HepG2 (cell line): ENCODE measurements around the gene ITSN2. TPM values are rescaled to one million over a fixed set of nuclear protein-coding genes. Genes with fewer than 3 reads are reported as not detected.

Source experiments
- ATAC-seq: fragments of 200-7000 bp; cut with Tn5 transposase; 3 replicates; pipeline ENCODE4 v1.9.1; 2020; ENCODE audit warnings: mild to moderate bottlenecking, moderate library complexity
- BruUV-seq: library from RNA; stranded (reverse); fragments of 400-500 nt; replicated peaks from 2 replicates; lab custom pipeline; 2021; lab: Mats Ljungman, UMichigan
- CTCF ChIA-PET: fragments of 300-600 bp; formaldehyde crosslinking; extraction: SDS; loops from one replicate; lab custom pipeline; 2021; ENCODE audit warnings: low total read pairs, inconsistent platforms, low intra/inter-chr PET ratio; lab: Yijun Ruan, JAX
- POLR2A ChIA-PET: fragments of 350-600 bp; sonication (Branson Sonifier 250); formaldehyde crosslinking; loops from one replicate; lab custom pipeline; 2020; ENCODE audit warnings: antibody characterized with exemption, inconsistent platforms; lab: Yijun Ruan, JAX
- DNase-seq: peaks from one replicate; pipeline ENCODE4 v3.0.0-alpha.2; 2015; ENCODE audit warnings: low spot score
- FAIRE-seq: peaks from 3 replicates; lab custom pipeline; 2011; peaks lifted over from hg19 to GRCh38; lab: Jason Lieb, UNC
- H2AFZ ChIP-seq: one replicate; pipeline ENCODE4 v1.6.1; 2011; ENCODE audit warnings: low read length, inconsistent platforms
- H3K27ac ChIP-seq: fragments of 300-600 bp; 3 replicates; pipeline ENCODE4 v1.8.0; 2011; ENCODE audit warnings: mixed run types, mild to moderate bottlenecking, mixed read lengths, low read length, inconsistent platforms; ENCODE audit not compliant: insufficient read depth; ENCODE audit errors: extremely low read length
- H3K27me3 ChIP-seq, 2 experiments: fragments of 200-600 bp in 1 of 2; 2 replicates in 1 of 2; 3 replicates in 1 of 2; pipeline versions ENCODE4 v1.6.0 to v1.8.0; 2011; ENCODE audit warnings: low read length in 2 of 2, mild to moderate bottlenecking in 2 of 2, moderate library complexity in 2 of 2, inconsistent platforms in 1 of 2; ENCODE audit not compliant: insufficient read depth in 2 of 2, control insufficient read depth in 1 of 2
- H3K36me3 ChIP-seq, 2 experiments: fragments of 200-600 bp in 1 of 2; replicated peaks in 1 of 2; 2 replicates in 1 of 2; 3 replicates in 1 of 2; pipeline versions ENCODE4 v1.5.1 to v1.8.0; 2011; ENCODE audit warnings: low read length in 2 of 2, inconsistent platforms in 1 of 2; ENCODE audit not compliant: insufficient read depth in 2 of 2, control insufficient read depth in 1 of 2
- H3K4me1 ChIP-seq: 2 replicates; pipeline ENCODE4 v1.5.1; 2012; ENCODE audit warnings: low read length, inconsistent platforms; ENCODE audit not compliant: insufficient read depth
- H3K4me2 ChIP-seq: 2 replicates; pipeline ENCODE4 v1.6.0; 2011; ENCODE audit warnings: low read depth, low read length, inconsistent platforms
- H3K4me3 ChIP-seq, 3 experiments: fragments of 200-600 bp in 1 of 3; sonication (generic), shearing (Covaris generic) in 1 of 3; replicated peaks in 1 of 3; 2 replicates each; pipeline ENCODE4 v1.5.1; 2011 to 2016; ENCODE audit warnings: low read length in 3 of 3, inconsistent platforms in 2 of 3, low read depth in 2 of 3, mild to moderate bottlenecking in 2 of 3, control low read depth in 1 of 3, mixed read lengths in 1 of 3; ENCODE audit not compliant: insufficient read depth in 1 of 3
- H3K79me2 ChIP-seq: one replicate; pipeline ENCODE4 v1.6.1; 2011; ENCODE audit warnings: low read length, inconsistent platforms; ENCODE audit not compliant: insufficient read depth
- H3K9ac ChIP-seq: 2 replicates; pipeline ENCODE4 v1.6.0; 2011; ENCODE audit warnings: mild to moderate bottlenecking, low read depth, low read length, inconsistent platforms; ENCODE audit not compliant: insufficient read depth
- H3K9me3 ChIP-seq: 2 replicates; pipeline ENCODE4 v1.5.1; 2012; ENCODE audit warnings: mild to moderate bottlenecking, low read length
- H4K20me1 ChIP-seq: 2 replicates; pipeline ENCODE4 v1.6.0; 2011; ENCODE audit warnings: inconsistent platforms, mild to moderate bottlenecking, low read length, moderate library complexity; ENCODE audit not compliant: insufficient read depth
- ARID2 ChIP-seq: sonication (generic); formaldehyde crosslinking; IDR thresholded peaks from 2 replicates; pipeline ENCODE4 v1.8.1; 2022; ENCODE audit warnings: mild to moderate bottlenecking, missing genetic modification reagents, borderline replicate concordance
- ETV5 ChIP-seq: IDR thresholded peaks from 2 replicates; pipeline ENCODE4 v1.6.1; 2018; ENCODE audit warnings: missing biosample characterization, missing genetic modification reagents, inconsistent platforms, borderline replicate concordance
- FOXA1 ChIP-seq, 2 experiments: fragments of 450-650 bp in 1 of 2; sonication (generic) in 1 of 2; formaldehyde crosslinking in 1 of 2; IDR thresholded peaks; 2 replicates each; pipeline versions ENCODE4 v1.4.0 to v1.6.1; 2016 to 2020; ENCODE audit warnings: missing genetic modification reagents in 1 of 2
- KDM4B ChIP-seq: sonication (generic); formaldehyde crosslinking; IDR thresholded peaks from 2 replicates; pipeline ENCODE4 v1.4.0; 2020; ENCODE audit warnings: missing genetic modification reagents
- KLF11 ChIP-seq: IDR thresholded peaks from 2 replicates; pipeline ENCODE4 v1.6.1; 2016; ENCODE audit warnings: missing compliant biosample characterization
- LCORL ChIP-seq, 2 experiments: fragments of 450-650 bp in 1 of 2; sonication (generic) in 1 of 2; formaldehyde crosslinking in 1 of 2; IDR thresholded peaks; 2 replicates each; pipeline versions ENCODE4 v1.5.0 to v1.6.1; 2017 to 2020; ENCODE audit warnings: antibody characterized with exemption in 1 of 2, missing genetic modification reagents in 1 of 2
- MLX ChIP-seq: IDR thresholded peaks from 2 replicates; pipeline ENCODE4 v1.6.1; 2016
- NR1H2 ChIP-seq: sonication (generic); formaldehyde crosslinking; IDR thresholded peaks from 2 replicates; pipeline ENCODE4 v1.8.1; 2022; ENCODE audit warnings: low read depth, missing genetic modification reagents, borderline replicate concordance
- SMARCC2 ChIP-seq: fragments of 450-650 bp; IDR thresholded peaks from 2 replicates; pipeline ENCODE4 v1.6.1; 2017; ENCODE audit warnings: antibody characterized with exemption, mild to moderate bottlenecking
- TEAD3 ChIP-seq: optimal IDR thresholded peaks from 2 replicates; pipeline ENCODE3; 2016; ENCODE audit warnings: borderline replicate concordance
- XRCC5 ChIP-seq: fragments of 200-400 bp; formaldehyde crosslinking; optimal IDR thresholded peaks from 2 replicates; pipeline ENCODE3; 2017; ENCODE audit warnings: mild to moderate bottlenecking, low read length
- ZFX ChIP-seq: sonication (generic); formaldehyde crosslinking; IDR thresholded peaks from 2 replicates; pipeline ENCODE4 v1.4.0; 2020; ENCODE audit warnings: mild to moderate bottlenecking, low read depth, missing genetic modification reagents, moderate library complexity
- ZNF224 ChIP-seq: sonication (generic); formaldehyde crosslinking; IDR thresholded peaks from 2 replicates; pipeline ENCODE4 v1.5.0; 2020; ENCODE audit warnings: mild to moderate bottlenecking, missing genetic modification reagents
- ZNF225 ChIP-seq: sonication (generic); formaldehyde crosslinking; IDR thresholded peaks from 2 replicates; pipeline ENCODE4 v1.4.0; 2020; ENCODE audit warnings: mild to moderate bottlenecking, missing genetic modification reagents
- ZNF292 ChIP-seq: sonication (generic); formaldehyde crosslinking; IDR thresholded peaks from 2 replicates; pipeline ENCODE4 v1.8.1; 2022; ENCODE audit warnings: mild to moderate bottlenecking, low read depth, missing genetic modification reagents, borderline replicate concordance
- ZNF747 ChIP-seq: sonication (generic); formaldehyde crosslinking; IDR thresholded peaks from 2 replicates; pipeline ENCODE4 v1.8.1; 2023; ENCODE audit warnings: missing genetic modification reagents, mild to moderate bottlenecking, borderline replicate concordance
- ZNF749 ChIP-seq: sonication (generic); formaldehyde crosslinking; IDR thresholded peaks from 2 replicates; pipeline ENCODE4 v1.8.0; 2022; ENCODE audit warnings: mild to moderate bottlenecking, missing genetic modification reagents, moderate library complexity, borderline replicate concordance
- ZNF816 ChIP-seq: sonication (generic); formaldehyde crosslinking; IDR thresholded peaks from 2 replicates; pipeline ENCODE4 v1.8.0; 2022; ENCODE audit warnings: missing genetic modification reagents, mild to moderate bottlenecking, borderline replicate concordance
- ZNF841 ChIP-seq: sonication (generic); formaldehyde crosslinking; IDR thresholded peaks from 2 replicates; pipeline ENCODE4 v1.8.1; 2023; ENCODE audit warnings: missing genetic modification reagents, borderline replicate concordance
- ZSCAN20 ChIP-seq: sonication (generic); formaldehyde crosslinking; IDR thresholded peaks from 2 replicates; pipeline ENCODE4 v1.4.0; 2020; ENCODE audit warnings: missing genetic modification reagents, mild to moderate bottlenecking, borderline replicate concordance
- ZXDC ChIP-seq: sonication (generic); formaldehyde crosslinking; IDR thresholded peaks from 2 replicates; pipeline ENCODE4 v1.5.0; 2020; ENCODE audit warnings: mild to moderate bottlenecking, missing genetic modification reagents
- WGBS: methylation state at CpG from one replicate; pipeline ENCODE4 v1.1.6; 2017; ENCODE audit warnings: low lambda C conversion rate; 5-methylcytosine and 5-hydroxymethylcytosine counted together
- in situ Hi-C: cut with HindIII; loops from 2 replicates; pipeline ENCODE4 v1.10.0; 2017; ENCODE audit warnings: low pct_unique_long_range_greater_than_20kb; ENCODE audit not compliant: extremely low pct_ligation_motif_present
- intact Hi-C: fragments of 100-400 bp; cut with micrococcal nuclease; formaldehyde crosslinking; loops from one replicate; pipeline ENCODE4 v1.10.0; 2022; ENCODE audit not compliant: unreplicated experiment
- polyA plus RNA-seq, 8 experiments: library from polyadenylated mRNA; depleted of rRNA in 3 of 8; stranded (reverse) in 7 of 8; unstranded in 1 of 8; fragments of >200 nt; fragmentation: Illumina TruSeq in 4 of 8; extraction: Trizol in 4 of 8; gene quantifications; 2 replicates each; pipeline versions ENCODE4 v1.2.1 to v1.2.3, GENCODE V29; 2011 to 2016; ENCODE audit warnings: low read depth in 4 of 8, missing spikeins in 1 of 8, mixed read lengths in 1 of 8; ENCODE audit not compliant: insufficient read depth in 1 of 8
- total RNA-seq, 5 experiments: library from RNA; depleted of rRNA; stranded (reverse); fragments of >200 nt; fragmentation: Illumina TruSeq; extraction: Trizol; gene quantifications; 2 replicates each; pipeline ENCODE4 v1.2.3, GENCODE V29; 2016; ENCODE audit warnings: low read depth in 1 of 5

Gene ITSN2
- total and polyA plus RNA-seq, 2 of the 13 experiments (the other 11 are each of a cell fraction or from before 2014, with no cell fraction given) = 26.0 to 26.6 TPM

GRCh38 chr2:24365826-24366225, 5.5 kb upstream of the ITSN2 start (continued):
- no peak for TF ChIP-seq ZXDC (CRISPR knock-in tag)
- TF ChIP-seq ZNF749 (CRISPR knock-in tag) = no peak
- TF ChIP-seq ZNF225 (CRISPR knock-in tag) = no peak
- no peak for TF ChIP-seq NR1H2 (CRISPR knock-in tag)
- TF ChIP-seq SMARCC2 = no peak
- TF ChIP-seq MLX = no peak
- no peak for TF ChIP-seq ZNF816
- TF ChIP-seq FOXA1 (IDR thresholded peaks at IDR 0.05) = no peak
- TF ChIP-seq FOXA1 (CRISPR knock-in tag; IDR thresholded peaks at IDR 0.05) = no peak
- TF ChIP-seq ZNF224 = no peak
- TF ChIP-seq, all 625 proteins: peak for 0

- no peak for DNase-seq
- Histone ChIP-seq H4K20me1 (no peaks in the 10 kb centered on the region), H3K36me3 (no peaks in the 10 kb centered on the region), H3K9me3 (no peaks in the 10 kb centered on the region), H3K9ac (peak overlapping the region; percentile 24; the same call in 1 of the 2 replicates), H3K27me3 (no peaks in the 10 kb centered on the region), H2AFZ (peak overlapping the region; percentile 16), H3K4me3 (peak overlapping the region in 1 of 3 experiments; percentile 29; a peak in 1 of 6 replicates), H3K27ac (no peak overlapping the region), H3K79me2 (no peaks in the 10 kb centered on the region), H3K4me2 (peak overlapping the region; percentile 56), H3K4me1 (peaks cover 24% of the 10 kb centered on the region)
- CTCF ChIA-PET = no interaction called here
- TF ChIP-seq ZNF292 = peak; percentile 30; the same call in 1 of the 2 replicates
- no peak for TF ChIP-seq ZSCAN20
- TF ChIP-seq ZNF816 = no peak
- peak; percentile 24 for TF ChIP-seq XRCC5
- TF ChIP-seq ZNF747 (CRISPR knock-in tag) = no peak
- TF ChIP-seq NR1H2 (CRISPR knock-in tag) = no peak
- TF ChIP-seq LCORL (IDR thresholded peaks at IDR 0.05) = no peak
- TF ChIP-seq LCORL (CRISPR knock-in tag; IDR thresholded peaks at IDR 0.05) = 0 out of 2 replicates have a peak, but pooled peaks have one; percentile 28
- no peak for TF ChIP-seq ARID2 (CRISPR knock-in tag)
- TF ChIP-seq ETV5 (CRISPR knock-in tag) = peak; percentile 14; the same call in 1 of the 2 replicates
- peak; percentile 63 for TF ChIP-seq ZFX (CRISPR knock-in tag)
- TF ChIP-seq TEAD3 (CRISPR knock-in tag) = peak; percentile 16
- 0 out of 2 replicates have a peak, but pooled peaks have one; percentile 12 for TF ChIP-seq KDM4B (CRISPR knock-in tag)
- TF ChIP-seq KLF11 (CRISPR knock-in tag) = no peak
- TF ChIP-seq ZNF841 (CRISPR knock-in tag) = no peak
- no peak for FAIRE-seq
- POLR2A ChIA-PET = no interaction called here
- intact Hi-C loops (no loop called here), in situ Hi-C loops (no loop called here)
- 13% methylated on average over 7 of the region's 7 CpGs for WGBS
- no TSS peak for BruUV-seq
- ATAC-seq = peak; percentile 3; the same call in 2 of the 3 replicates
Measured at GRCh38 chr2:24365051-24365450, 4.7 kb upstream of the ITSN2 start.
